ENCODE data around the gene DCUN1D2. TPM values are rescaled to one million over a fixed set of nuclear protein-coding genes. Genes with fewer than 3 reads are reported as not detected.

The DCUN1D2 gene
- total and polyA plus RNA-seq, 8 donors: 7.3 to 43.0 (median 21.7) TPM

GRCh38 chr13:113477724-113478123 lies 12.8 kb downstream of the DCUN1D2 start:
- no peak for TF ChIP-seq POLR2A (IDR thresholded peaks at IDR 0.05)
- no peak for TF ChIP-seq CTCF (IDR thresholded peaks at IDR 0.05)
- no peak for TF ChIP-seq EP300 (IDR thresholded peaks at IDR 0.05)
- no peak for TF ChIP-seq POLR2AphosphoS5 (IDR thresholded peaks at IDR 0.05)
- no peak for DNase-seq
- H3K9me3 ChIP-seq: no peaks in the 10 kb centered on the region
- intact Hi-C loops (cut with DNase I; ENCODE audit: low total_unique reads): no loop called here
- peaks cover 0 to 9% (median 3%) of the 10 kb centered on the region in 4 donors for H3K4me1 ChIP-seq
- peaks cover 14 to 75% (median 68%) of the 10 kb centered on the region in 4 donors for H3K36me3 ChIP-seq
- H3K27ac ChIP-seq: no peak overlapping the region
- H3K27me3 ChIP-seq: no peaks in the 10 kb centered on the region
- 94 to 98% (median 96%) methylated on average over 3 of the region's 3 CpGs for WGBS, 5 donors
- no peak overlapping the region for H3K4me3 ChIP-seq

- Histone ChIP-seq H3K4me1 (peaks cover 0 to under 1% (median 0%) of the 10 kb centered on the region in 4 donors), H3K9me3 (no peaks in the 10 kb centered on the region), H3K36me3 (peaks cover 14 to 84% (median 76%) of the 10 kb centered on the region in 4 donors), H3K4me3 (no peak overlapping the region), H3K27me3 (no peaks in the 10 kb centered on the region), H3K27ac (no peak overlapping the region)
- TF ChIP-seq POLR2A (IDR thresholded peaks at IDR 0.05) (no peak), EP300 (IDR thresholded peaks at IDR 0.05) (no peak), CTCF (IDR thresholded peaks at IDR 0.05) (no peak), POLR2AphosphoS5 (IDR thresholded peaks at IDR 0.05) (no peak)
- 96 to 98% (median 97%) methylated on average over 7 of the region's 7 CpGs for WGBS, 5 donors
- DNase-seq: no peak
- intact Hi-C loops (cut with DNase I; ENCODE audit: low total_unique reads): no loop called here
These were observed 13.7 kb downstream of the DCUN1D2 start for GRCh38 chr13:113476811-113477210.

GRCh38 chr13:113475911-113476310 lies 14.6 kb downstream of the DCUN1D2 start:
- no peak for TF ChIP-seq POLR2A (IDR thresholded peaks at IDR 0.05)
- no peak for TF ChIP-seq POLR2AphosphoS5 (IDR thresholded peaks at IDR 0.05)
- no peak for TF ChIP-seq EP300 (IDR thresholded peaks at IDR 0.05)
- TF ChIP-seq CTCF (IDR thresholded peaks at IDR 0.05): no peak
- no peak for DNase-seq

GRCh38 chr13:113475280-113475679 lies 15.2 kb downstream of the DCUN1D2 start:
- Histone ChIP-seq H3K4me3 (no peak overlapping the region), H3K9me3 (no peaks in the 10 kb centered on the region), H3K4me1 (no peaks in the 10 kb centered on the region), H3K36me3 (peaks cover 14 to 97% (median 82%) of the 10 kb centered on the region in 4 donors), H3K27ac (no peak overlapping the region), H3K27me3 (no peaks in the 10 kb centered on the region)
- no peak for DNase-seq
- 91 to 97% (median 96%) methylated on average over 11 of the region's 11 CpGs for WGBS, 5 donors
- no peak for TF ChIP-seq CTCF (IDR thresholded peaks at IDR 0.05)
- TF ChIP-seq POLR2A (IDR thresholded peaks at IDR 0.05): no peak
- no peak for TF ChIP-seq POLR2AphosphoS5 (IDR thresholded peaks at IDR 0.05)
- no peak for TF ChIP-seq EP300 (IDR thresholded peaks at IDR 0.05)
- intact Hi-C loops (cut with DNase I; ENCODE audit: low total_unique reads): no loop called here

More at GRCh38 chr13:113475911-113476310, 14.6 kb downstream of the DCUN1D2 start:
- intact Hi-C loops (cut with DNase I; ENCODE audit: low total_unique reads): no loop called here
- Histone ChIP-seq H3K9me3 (no peaks in the 10 kb centered on the region), H3K4me3 (no peak overlapping the region), H3K27ac (no peak overlapping the region), H3K4me1 (no peaks in the 10 kb centered on the region), H3K27me3 (no peaks in the 10 kb centered on the region), H3K36me3 (peaks cover 14 to 93% (median 83%) of the 10 kb centered on the region in 4 donors)
- 95 to 97% (median 97%) methylated on average over 12 of the region's 12 CpGs for WGBS, 5 donors
